Effector memory CD8-positive, alpha-beta T cell (primary cell): Measurements from ENCODE around the gene DCD.
A peak's percentile ranks its signal among the peaks of the same experiment; 100 is the strongest.

Experiments
- ATAC-seq: fragments of 150-1000 bp; cut with Tn5 transposase; replicated peaks from 2 replicates; pipeline ENCODE4 v1.10.0; 2021; ENCODE audit warnings: mild to moderate bottlenecking, moderate library complexity
- DNase-seq, 3 experiments: peaks; one replicate each; pipeline ENCODE4 v3.0.0; 2021
- H3K27ac Mint-ChIP-seq, 2 donors: one replicate each; pipeline ENCODE4 v1.8.0; 2022; ENCODE audit warnings: mild to moderate bottlenecking in 2 of 2, mixed read lengths in 2 of 2, moderate library complexity in 2 of 2
- H3K27me3 Mint-ChIP-seq, 2 donors: one replicate each; pipeline ENCODE4 v1.8.0; 2022; ENCODE audit warnings: mixed read lengths in 2 of 2
- H3K36me3 Mint-ChIP-seq: one replicate; pipeline ENCODE4 v1.8.0; 2022; ENCODE audit warnings: mild to moderate bottlenecking, moderate library complexity, mixed read lengths; ENCODE audit not compliant: insufficient read depth
- H3K4me1 Mint-ChIP-seq, 2 donors: one replicate each; pipeline ENCODE4 v1.8.0; 2022; ENCODE audit warnings: low read depth in 2 of 2, mixed read lengths in 2 of 2
- H3K4me3 Mint-ChIP-seq, 2 donors: one replicate each; pipeline ENCODE4 v1.8.0; 2022; ENCODE audit warnings: mild to moderate bottlenecking in 2 of 2, mixed read lengths in 2 of 2, moderate library complexity in 2 of 2
- H3K9me3 Mint-ChIP-seq, 2 donors: one replicate each; pipeline ENCODE4 v1.8.0; 2022; ENCODE audit warnings: mixed read lengths in 2 of 2

Gene DCD

DNA sequence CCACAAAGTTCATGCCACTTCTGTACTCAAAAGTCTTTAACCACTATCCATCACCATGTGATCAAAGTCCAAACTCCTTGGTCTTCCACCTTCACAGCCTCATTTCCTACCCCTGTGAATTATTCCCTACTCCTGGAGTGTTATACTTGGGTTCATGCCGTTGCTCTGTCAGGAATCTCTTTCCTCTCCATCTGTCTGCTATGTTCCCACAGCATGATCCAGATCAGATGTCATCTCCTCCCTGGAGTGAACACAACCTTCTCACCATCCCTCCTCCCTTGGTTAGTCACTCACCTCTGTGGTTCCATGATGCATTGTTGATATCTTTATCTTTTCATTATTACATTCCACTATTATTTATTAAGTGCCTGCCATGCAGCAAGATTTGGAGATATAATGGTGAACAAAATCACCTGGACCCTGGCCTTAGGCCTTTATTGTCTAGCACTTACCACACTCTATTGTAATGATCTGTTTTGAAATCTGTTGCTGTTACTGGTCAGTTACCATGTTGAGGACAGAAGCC is 35.9 kb downstream of the DCD start:
- DNase-seq: no peak
- no peak for ATAC-seq
- Mint-ChIP-seq H3K36me3 (no peaks in the 10 kb centered on the region), H3K9me3 (no peaks in the 10 kb centered on the region), H3K4me1 (peaks cover 4 to 7% of the 10 kb centered on the region in 2 donors), H3K4me3 (no peak overlapping the region), H3K27me3 (peaks cover 43 to 84% of the 10 kb centered on the region in 2 donors), H3K27ac (no peak overlapping the region)

GRCh38 chr12:54611715-54612149 is 36.4 kb downstream of the DCD start:
- H3K27ac Mint-ChIP-seq: no peak overlapping the region
- H3K4me1 Mint-ChIP-seq: peaks cover 2% of the 10 kb centered on the region in 2 donors
- no peaks in the 10 kb centered on the region for H3K36me3 Mint-ChIP-seq
- no peak overlapping the region for H3K4me3 Mint-ChIP-seq
- DNase-seq (no peak), ATAC-seq (no peak)
- H3K27me3 Mint-ChIP-seq: peaks cover 41 to 83% of the 10 kb centered on the region in 2 donors
- no peaks in the 10 kb centered on the region for H3K9me3 Mint-ChIP-seq

GRCh38 chr12:54608769-54609168 is 39.4 kb downstream of the DCD start:
- Mint-ChIP-seq H3K4me1 (no peaks in the 10 kb centered on the region), H3K9me3 (no peaks in the 10 kb centered on the region), H3K4me3 (no peak overlapping the region), H3K36me3 (peaks cover 4% of the 10 kb centered on the region), H3K27ac (no peak overlapping the region), H3K27me3 (peaks cover 14 to 53% of the 10 kb centered on the region in 2 donors)
- DNase-seq (no peak), ATAC-seq (no peak)

GRCh38 chr12:54608156-54608555 is 40.0 kb downstream of the DCD start:
- peaks cover 14 to 47% of the 10 kb centered on the region in 2 donors for H3K27me3 Mint-ChIP-seq
- peaks cover 4% of the 10 kb centered on the region for H3K36me3 Mint-ChIP-seq
- H3K4me1 Mint-ChIP-seq: peaks cover 0 to 1% of the 10 kb centered on the region in 2 donors
- ATAC-seq: no peak
- no peak overlapping the region for H3K4me3 Mint-ChIP-seq
- no peaks in the 10 kb centered on the region for H3K9me3 Mint-ChIP-seq
- no peak overlapping the region for H3K27ac Mint-ChIP-seq
- no peak for DNase-seq

DNA sequence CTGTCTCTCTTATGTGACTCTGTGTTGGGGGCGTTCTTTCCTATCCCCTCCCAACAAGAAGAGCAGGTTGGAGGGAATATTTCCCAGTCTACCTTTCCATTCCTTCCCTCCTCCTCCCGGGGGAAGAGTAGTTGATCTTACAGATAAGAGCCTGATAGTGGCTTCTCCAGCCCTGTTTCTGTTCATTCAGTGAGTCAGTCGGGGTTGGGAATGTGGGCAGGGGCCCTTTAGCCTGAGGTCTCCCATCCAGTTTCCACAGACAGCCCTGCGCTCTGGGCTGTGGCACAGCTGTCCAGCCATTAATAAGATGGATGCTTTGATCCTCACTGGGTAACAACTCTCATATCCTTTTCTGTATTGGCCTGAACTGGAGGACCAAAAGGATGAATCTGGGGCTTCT is 41.6 kb downstream of the DCD start:
- Mint-ChIP-seq H3K9me3 (no peaks in the 10 kb centered on the region), H3K27me3 (peaks cover 14 to 31% of the 10 kb centered on the region in 2 donors), H3K4me1 (peaks cover 0 to 5% of the 10 kb centered on the region in 2 donors), H3K36me3 (peaks cover 4% of the 10 kb centered on the region), H3K4me3 (no peak overlapping the region), H3K27ac (no peak overlapping the region)
- ATAC-seq (no peak), DNase-seq (no peak)

DNA sequence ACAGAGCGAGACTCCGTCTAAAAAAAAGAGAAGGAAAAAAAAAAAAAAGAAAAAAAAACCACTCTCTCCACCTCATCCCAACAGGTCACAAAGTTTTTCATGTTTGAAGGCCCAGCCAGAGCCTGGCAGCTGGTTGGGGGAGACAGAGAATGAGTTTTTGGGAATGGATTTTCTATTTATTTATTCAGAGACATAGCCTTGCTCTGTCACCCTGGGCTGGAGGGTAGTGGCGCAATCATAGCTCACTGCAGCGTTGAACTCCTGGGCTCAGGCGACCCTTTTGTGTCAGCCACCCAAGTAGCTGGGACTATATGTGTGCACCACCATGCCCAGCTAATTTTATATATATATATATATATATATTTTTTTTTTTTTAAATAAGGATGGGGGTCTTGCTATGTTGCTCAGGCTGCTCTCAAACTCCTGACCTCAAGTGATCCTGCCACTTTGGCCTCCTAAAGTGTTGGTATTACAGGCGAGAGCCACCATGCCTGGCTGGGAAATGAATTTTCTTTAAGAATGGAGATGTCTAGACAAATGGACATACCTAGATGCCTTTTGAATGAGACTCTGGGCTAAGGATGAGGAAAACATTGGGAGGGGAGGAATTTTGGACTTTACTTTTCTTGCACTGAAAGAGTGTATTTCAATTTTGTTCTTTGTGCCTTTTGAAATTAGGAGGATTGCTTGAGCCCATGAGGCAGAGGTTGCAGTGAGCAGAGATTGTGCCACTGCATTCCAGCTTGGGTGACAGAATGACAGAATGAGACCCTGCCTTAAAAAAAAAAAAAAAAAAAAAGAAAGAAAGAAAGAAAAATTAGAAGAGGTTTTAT is 42.8 kb downstream of the DCD start:
- H3K4me1 Mint-ChIP-seq: peaks cover 0 to 5% of the 10 kb centered on the region in 2 donors

DNA sequence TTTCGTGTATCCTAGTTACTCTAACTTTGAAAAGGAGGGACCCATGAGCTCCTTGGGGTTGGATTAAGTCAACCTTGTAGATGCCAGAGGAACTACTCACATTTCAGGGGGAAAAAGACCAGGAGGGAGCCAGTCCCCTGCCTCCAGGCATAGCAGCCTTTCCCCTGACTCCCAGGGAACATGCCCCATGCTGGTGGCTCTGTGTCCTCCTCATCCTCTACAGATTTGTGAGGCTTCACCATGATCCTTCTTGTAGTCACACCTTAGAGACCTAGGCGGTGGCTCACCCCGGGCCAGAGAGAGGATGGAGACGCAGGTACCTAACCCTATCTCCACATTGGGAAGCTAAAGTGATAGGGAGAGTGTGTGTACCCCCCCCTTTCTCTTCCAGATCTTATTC is 43.7 kb downstream of the DCD start:
- Mint-ChIP-seq H3K4me3 (no peak overlapping the region), H3K27me3 (peaks cover 22 to 30% of the 10 kb centered on the region in 2 donors), H3K4me1 (peaks cover 0 to 5% of the 10 kb centered on the region in 2 donors)

More for the DNA sequence above, 42.8 kb downstream of the DCD start:
- Mint-ChIP-seq H3K36me3 (peaks cover 4% of the 10 kb centered on the region), H3K9me3 (no peaks in the 10 kb centered on the region), H3K27ac (no peak overlapping the region), H3K27me3 (peaks cover 14 to 21% of the 10 kb centered on the region in 2 donors), H3K4me3 (no peak overlapping the region)
- ATAC-seq (no peak), DNase-seq (no peak)

GRCh38 chr12:54603872-54604271 is 44.3 kb downstream of the DCD start:
- Mint-ChIP-seq H3K9me3 (no peaks in the 10 kb centered on the region), H3K36me3 (peaks cover 4% of the 10 kb centered on the region), H3K27ac (no peak overlapping the region), H3K27me3 (peaks cover 28 to 35% of the 10 kb centered on the region in 2 donors), H3K4me3 (no peak overlapping the region), H3K4me1 (peaks cover 0 to 5% of the 10 kb centered on the region in 2 donors)
- DNase-seq (no peak), ATAC-seq (no peak)

More for the DNA sequence above, 43.7 kb downstream of the DCD start:
- no peaks in the 10 kb centered on the region for H3K9me3 Mint-ChIP-seq
- no peak overlapping the region for H3K27ac Mint-ChIP-seq
- peaks cover 4% of the 10 kb centered on the region for H3K36me3 Mint-ChIP-seq
- DNase-seq (no peak), ATAC-seq (no peak)

GRCh38 chr12:54603173-54603814 is 44.9 kb downstream of the DCD start:
- Mint-ChIP-seq H3K27me3 (peaks cover 26 to 35% of the 10 kb centered on the region in 2 donors), H3K9me3 (no peaks in the 10 kb centered on the region), H3K4me3 (no peak overlapping the region), H3K4me1 (peaks cover 0 to 5% of the 10 kb centered on the region in 2 donors), H3K27ac (no peak overlapping the region), H3K36me3 (peaks cover 4% of the 10 kb centered on the region)
- DNase-seq (peak; percentile 59 to 62 (median 60)), ATAC-seq (peak; percentile 96)

- DNase-seq: no peak
- ATAC-seq: no peak
- Mint-ChIP-seq H3K4me3 (no peak overlapping the region), H3K9me3 (no peaks in the 10 kb centered on the region), H3K36me3 (peaks cover 4% of the 10 kb centered on the region), H3K27ac (no peak overlapping the region), H3K4me1 (peaks cover 0 to 5% of the 10 kb centered on the region in 2 donors), H3K27me3 (peaks cover 24 to 29% of the 10 kb centered on the region in 2 donors)
Observed at GRCh38 chr12:54602661-54603060, 45.5 kb downstream of the DCD start.

DNA sequence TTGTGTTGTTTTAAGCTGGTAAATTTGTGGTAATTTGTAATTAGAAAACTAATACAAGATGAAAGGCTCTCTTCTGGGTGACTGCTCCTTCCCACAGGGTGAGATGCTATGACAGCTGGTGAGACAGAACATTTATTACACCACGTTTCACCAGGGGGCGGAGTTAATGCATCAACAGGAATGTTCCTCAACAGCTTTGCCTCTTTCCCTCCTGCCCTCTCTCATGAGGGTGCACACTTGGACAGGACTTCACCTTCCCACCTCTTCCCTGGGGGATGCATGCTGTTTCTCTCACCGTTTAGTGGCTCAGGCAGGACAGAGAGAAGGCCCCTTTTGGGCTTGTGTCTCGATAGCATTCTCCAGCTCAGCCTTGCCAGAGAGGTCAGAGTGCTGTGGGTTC is 46.3 kb downstream of the DCD start:
- Mint-ChIP-seq H3K4me1 (peaks cover 0 to 5% of the 10 kb centered on the region in 2 donors), H3K36me3 (peaks cover 4% of the 10 kb centered on the region), H3K9me3 (no peaks in the 10 kb centered on the region), H3K4me3 (no peak overlapping the region), H3K27ac (no peak overlapping the region), H3K27me3 (peaks cover 23 to 29% of the 10 kb centered on the region in 2 donors)
- DNase-seq (no peak), ATAC-seq (no peak)

DNA sequence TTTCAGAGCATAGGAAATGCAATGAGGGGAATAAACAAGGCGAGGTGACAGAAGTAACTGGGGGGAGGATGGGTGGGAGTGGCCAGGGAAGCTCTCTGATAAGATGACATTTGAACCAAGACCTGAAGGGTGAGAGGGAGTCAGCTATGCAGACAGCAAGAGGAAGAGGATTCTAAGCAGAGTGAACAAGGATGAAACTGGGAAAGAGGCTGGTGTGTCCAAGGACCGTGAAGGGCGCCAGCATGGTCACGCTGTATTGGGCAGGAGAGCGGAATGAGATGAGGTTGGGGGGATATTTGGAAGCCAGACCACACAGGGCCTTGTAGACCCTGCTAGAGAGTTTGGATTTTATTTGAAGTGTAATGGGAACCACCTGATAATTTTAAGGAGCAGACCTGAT is 49.2 kb downstream of the DCD start:
- no peaks in the 10 kb centered on the region for H3K9me3 Mint-ChIP-seq
- peaks cover 36 to 48% of the 10 kb centered on the region in 2 donors for H3K27me3 Mint-ChIP-seq
- ATAC-seq (no peak), DNase-seq (no peak)
- no peak overlapping the region for H3K27ac Mint-ChIP-seq
- no peak overlapping the region for H3K4me3 Mint-ChIP-seq
- peaks cover under 1% of the 10 kb centered on the region for H3K36me3 Mint-ChIP-seq
- H3K4me1 Mint-ChIP-seq: peaks cover 4 to 5% of the 10 kb centered on the region in 2 donors

DNA sequence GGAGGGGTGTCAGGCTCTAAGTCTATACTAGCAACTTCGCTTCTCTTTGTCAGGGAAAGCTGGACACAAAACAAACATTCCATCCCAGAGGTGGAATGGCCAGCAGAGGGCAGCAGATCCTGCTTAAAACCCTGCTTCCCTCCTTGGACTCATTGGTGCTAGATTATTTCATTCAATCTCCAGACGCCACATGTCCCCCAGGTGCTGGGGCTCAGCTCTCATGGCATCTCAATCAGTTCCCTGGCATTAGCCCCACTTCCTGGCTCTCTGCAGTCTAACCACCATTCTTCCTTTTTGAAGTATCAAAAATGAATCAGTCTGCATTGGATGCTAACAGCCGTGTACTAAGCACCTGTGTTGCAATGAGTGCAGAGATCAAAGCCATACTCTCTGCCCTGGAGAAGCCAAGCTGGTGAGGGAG is 51.6 kb downstream of the DCD start:
- Mint-ChIP-seq H3K4me3 (no peak overlapping the region), H3K9me3 (no peaks in the 10 kb centered on the region), H3K27me3 (peaks cover 45 to 61% of the 10 kb centered on the region in 2 donors), H3K27ac (no peak overlapping the region), H3K36me3 (peaks cover 3% of the 10 kb centered on the region), H3K4me1 (peaks cover 0 to 4% of the 10 kb centered on the region in 2 donors)
- DNase-seq (peak; percentile 36 to 40 (median 37)), ATAC-seq (peak; percentile 44)
